ENCODE results near the gene AP2A2. TPM values are rescaled to one million over a fixed set of nuclear protein-coding genes. Genes with fewer than 3 reads are reported as not detected.

Gene AP2A2
- total RNA-seq, 1 donor from 2014 or later = 105 TPM

DNA sequence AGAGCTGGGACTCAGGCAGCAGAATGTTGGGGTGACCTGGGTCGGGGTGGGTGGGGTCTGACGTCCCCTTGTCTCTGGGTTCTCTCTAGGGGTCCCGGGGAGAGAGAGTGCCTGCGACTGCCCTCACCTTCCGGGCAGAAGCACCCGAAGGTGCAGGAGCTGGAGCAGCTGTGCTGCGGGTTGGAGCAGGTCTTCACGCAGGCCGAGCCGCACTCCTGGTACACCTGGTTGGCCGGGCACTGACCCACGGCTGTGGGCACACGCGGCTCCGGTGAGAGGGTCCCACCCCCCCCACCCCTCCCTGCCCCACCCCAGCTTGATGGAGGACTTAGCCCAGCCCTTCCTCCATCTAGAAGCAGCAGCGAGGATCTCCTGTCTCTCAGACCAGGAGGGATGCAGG lies 104.4 kb downstream of the AP2A2 start:
- Mint-ChIP-seq H3K27ac (ENCODE audit: unreplicated experiment) (no peak overlapping the region), H3K4me3 (ENCODE audit: unreplicated experiment) (no peak overlapping the region), H3K4me1 (ENCODE audit: low read depth, unreplicated experiment) (no peaks in the 10 kb centered on the region), H3K9me3 (ENCODE audit: unreplicated experiment) (no peaks in the 10 kb centered on the region), H3K27me3 (ENCODE audit: low read depth, unreplicated experiment) (peaks cover 4% of the 10 kb centered on the region), H3K36me3 (ENCODE audit: low read depth, unreplicated experiment) (peaks cover 2% of the 10 kb centered on the region)
- Histone ChIP-seq H3K4me2 (ENCODE audit: low read length) (no peak overlapping the region), H3K4me1 (ENCODE audit: insufficient read depth, low read length) (no peaks in the 10 kb centered on the region), H3K27ac (ENCODE audit: low read depth, low read length) (no peak overlapping the region), H2AFZ (ENCODE audit: low read depth, low read length) (no peak overlapping the region), H3K9me3 (ENCODE audit: insufficient read depth, low read depth, low read length) (no peaks in the 10 kb centered on the region), H3K4me3 (ENCODE audit: insufficient read depth, low read depth, low read length) (no peak overlapping the region), H3K79me2 (ENCODE audit: insufficient read depth, low read length) (no peaks in the 10 kb centered on the region), H3K27me3 (ENCODE audit: insufficient read depth, low read length) (no peaks in the 10 kb centered on the region), H3K9ac (ENCODE audit: low read length) (no peak overlapping the region), H4K20me1 (ENCODE audit: insufficient read depth, low read length) (peaks cover 4% of the 10 kb centered on the region), H3K36me3 (ENCODE audit: insufficient read depth, low read length) (no peaks in the 10 kb centered on the region)
- FAIRE-seq (no peak), DNase-seq (ENCODE audit: low read depth) (no peak)
- TF ChIP-seq, protein P1, sequence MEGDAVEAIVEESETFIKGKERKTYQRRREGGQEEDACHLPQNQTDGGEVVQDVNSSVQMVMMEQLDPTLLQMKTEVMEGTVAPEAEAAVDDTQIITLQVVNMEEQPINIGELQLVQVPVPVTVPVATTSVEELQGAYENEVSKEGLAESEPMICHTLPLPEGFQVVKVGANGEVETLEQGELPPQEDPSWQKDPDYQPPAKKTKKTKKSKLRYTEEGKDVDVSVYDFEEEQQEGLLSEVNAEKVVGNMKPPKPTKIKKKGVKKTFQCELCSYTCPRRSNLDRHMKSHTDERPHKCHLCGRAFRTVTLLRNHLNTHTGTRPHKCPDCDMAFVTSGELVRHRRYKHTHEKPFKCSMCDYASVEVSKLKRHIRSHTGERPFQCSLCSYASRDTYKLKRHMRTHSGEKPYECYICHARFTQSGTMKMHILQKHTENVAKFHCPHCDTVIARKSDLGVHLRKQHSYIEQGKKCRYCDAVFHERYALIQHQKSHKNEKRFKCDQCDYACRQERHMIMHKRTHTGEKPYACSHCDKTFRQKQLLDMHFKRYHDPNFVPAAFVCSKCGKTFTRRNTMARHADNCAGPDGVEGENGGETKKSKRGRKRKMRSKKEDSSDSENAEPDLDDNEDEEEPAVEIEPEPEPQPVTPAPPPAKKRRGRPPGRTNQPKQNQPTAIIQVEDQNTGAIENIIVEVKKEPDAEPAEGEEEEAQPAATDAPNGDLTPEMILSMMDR (IDR thresholded peaks at IDR 0.05; ENCODE audit: insufficient read depth, low read depth, low read length) = no peak
- TF ChIP-seq EZH2 (IDR thresholded peaks at IDR 0.05; ENCODE audit: insufficient read depth, low read length) = no peak

- DNase-seq (ENCODE audit: low read depth) (no peak), FAIRE-seq (no peak)
- Histone ChIP-seq H3K4me2 (ENCODE audit: low read length) (no peak overlapping the region), H3K27me3 (ENCODE audit: insufficient read depth, low read length) (no peaks in the 10 kb centered on the region), H3K4me1 (ENCODE audit: insufficient read depth, low read length) (no peaks in the 10 kb centered on the region), H3K36me3 (ENCODE audit: insufficient read depth, low read length) (no peaks in the 10 kb centered on the region), H3K79me2 (ENCODE audit: insufficient read depth, low read length) (no peaks in the 10 kb centered on the region), H3K4me3 (ENCODE audit: insufficient read depth, low read depth, low read length) (no peak overlapping the region), H3K9ac (ENCODE audit: low read length) (no peak overlapping the region), H3K27ac (ENCODE audit: low read depth, low read length) (no peak overlapping the region), H2AFZ (ENCODE audit: low read depth, low read length) (no peak overlapping the region), H3K9me3 (ENCODE audit: insufficient read depth, low read depth, low read length) (no peaks in the 10 kb centered on the region), H4K20me1 (ENCODE audit: insufficient read depth, low read length) (peaks cover 4% of the 10 kb centered on the region)
- Mint-ChIP-seq H3K9me3 (ENCODE audit: unreplicated experiment) (no peaks in the 10 kb centered on the region), H3K4me3 (ENCODE audit: unreplicated experiment) (no peak overlapping the region), H3K4me1 (ENCODE audit: low read depth, unreplicated experiment) (no peaks in the 10 kb centered on the region), H3K27me3 (ENCODE audit: low read depth, unreplicated experiment) (peaks cover 4% of the 10 kb centered on the region), H3K27ac (ENCODE audit: unreplicated experiment) (no peak overlapping the region), H3K36me3 (ENCODE audit: low read depth, unreplicated experiment) (peaks cover 2% of the 10 kb centered on the region)
- TF ChIP-seq, protein P1 (IDR thresholded peaks at IDR 0.05; ENCODE audit: insufficient read depth, low read depth, low read length) = no peak
- no peak for TF ChIP-seq EZH2 (IDR thresholded peaks at IDR 0.05; ENCODE audit: insufficient read depth, low read length)
These were observed 104.9 kb downstream of the AP2A2 start for GRCh38 chr11:1030556-1030955.

- Histone ChIP-seq H4K20me1 (ENCODE audit: insufficient read depth, low read length) (peaks cover 4% of the 10 kb centered on the region), H3K9ac (ENCODE audit: low read length) (no peak overlapping the region), H3K9me3 (ENCODE audit: insufficient read depth, low read depth, low read length) (no peaks in the 10 kb centered on the region), H3K27ac (ENCODE audit: low read depth, low read length) (no peak overlapping the region), H2AFZ (ENCODE audit: low read depth, low read length) (no peak overlapping the region), H3K36me3 (ENCODE audit: insufficient read depth, low read length) (no peaks in the 10 kb centered on the region), H3K4me2 (ENCODE audit: low read length) (no peak overlapping the region), H3K27me3 (ENCODE audit: insufficient read depth, low read length) (no peaks in the 10 kb centered on the region), H3K79me2 (ENCODE audit: insufficient read depth, low read length) (no peaks in the 10 kb centered on the region), H3K4me3 (ENCODE audit: insufficient read depth, low read depth, low read length) (no peak overlapping the region), H3K4me1 (ENCODE audit: insufficient read depth, low read length) (no peaks in the 10 kb centered on the region)
- TF ChIP-seq, protein P1 (IDR thresholded peaks at IDR 0.05; ENCODE audit: insufficient read depth, low read depth, low read length) = no peak
- no peak for TF ChIP-seq EZH2 (IDR thresholded peaks at IDR 0.05; ENCODE audit: insufficient read depth, low read length)
- Mint-ChIP-seq H3K4me1 (ENCODE audit: low read depth, unreplicated experiment) (no peaks in the 10 kb centered on the region), H3K27me3 (ENCODE audit: low read depth, unreplicated experiment) (peaks cover 4% of the 10 kb centered on the region), H3K9me3 (ENCODE audit: unreplicated experiment) (no peaks in the 10 kb centered on the region), H3K4me3 (ENCODE audit: unreplicated experiment) (no peak overlapping the region), H3K36me3 (ENCODE audit: low read depth, unreplicated experiment) (peaks cover 2% of the 10 kb centered on the region), H3K27ac (ENCODE audit: unreplicated experiment) (no peak overlapping the region)
- FAIRE-seq (no peak), DNase-seq (ENCODE audit: low read depth) (no peak)
These were observed 105.6 kb downstream of the AP2A2 start for GRCh38 chr11:1031121-1031899.
